Caco-2 (cell line): ENCODE measurements around the gene RFTN1. TPM values are rescaled to one million over a fixed set of nuclear protein-coding genes. Genes with fewer than 3 reads are reported as not detected.

Experiments
- BruUV-seq: library from RNA; stranded (reverse); fragments of 400-500 nt; replicated peaks from 2 replicates; lab custom pipeline; 2021; lab: Mats Ljungman, UMichigan
- CTCF ChIA-PET: fragments of 300-600 bp; sonication (Branson Sonifier 250); formaldehyde crosslinking; loops from one replicate; lab custom pipeline; 2022; ENCODE audit warnings: antibody characterized with exemption; lab: Charles Lee
- POLR2A ChIA-PET: fragments of 300-600 bp; sonication (Branson Sonifier 250); formaldehyde crosslinking; loops from one replicate; lab custom pipeline; 2022; ENCODE audit warnings: antibody characterized with exemption; lab: Charles Lee
- DNase-seq, 2 experiments: peaks; one replicate each; pipeline versions ENCODE4 v3.0.0 to v3.0.0-alpha.2; 2020 to 2022
- H3K27me3 ChIP-seq: replicated peaks from 2 replicates; pipeline ENCODE4 v1.6.0; 2011; ENCODE audit warnings: low read length; ENCODE audit not compliant: control insufficient read depth, insufficient read depth
- H3K36me3 ChIP-seq: 2 replicates; pipeline ENCODE4 v1.5.1; 2011; ENCODE audit warnings: low read length; ENCODE audit not compliant: control insufficient read depth, insufficient read depth
- H3K4me1 ChIP-seq: fragments of 250-450 bp; sonication (Bioruptor Pico); 2 replicates; pipeline ENCODE4 v1.5.1; 2020; ENCODE audit warnings: mild to moderate bottlenecking
- H3K4me3 ChIP-seq: 2 replicates; pipeline ENCODE4 v1.5.1; 2011; ENCODE audit warnings: low read depth, mild to moderate bottlenecking, control low read depth, low read length
- H3K9me3 ChIP-seq: fragments of 250-450 bp; sonication (Bioruptor Pico); 2 replicates; pipeline ENCODE4 v1.5.1; 2020; ENCODE audit warnings: mild to moderate bottlenecking, moderate library complexity
- H3K27ac Mint-ChIP-seq: one replicate; pipeline ENCODE4 v1.8.0; 2022; ENCODE audit warnings: mixed read lengths; ENCODE audit not compliant: unreplicated experiment
- H3K27me3 Mint-ChIP-seq: one replicate; pipeline ENCODE4 v1.8.0; 2022; ENCODE audit warnings: mixed read lengths; ENCODE audit not compliant: insufficient read depth, unreplicated experiment
- H3K36me3 Mint-ChIP-seq: one replicate; pipeline ENCODE4 v1.8.0; 2022; ENCODE audit warnings: mild to moderate bottlenecking, mixed read lengths; ENCODE audit not compliant: insufficient read depth, unreplicated experiment
- H3K4me1 Mint-ChIP-seq: one replicate; pipeline ENCODE4 v1.8.0; 2022; ENCODE audit warnings: low read depth, mixed read lengths; ENCODE audit not compliant: unreplicated experiment
- H3K4me3 Mint-ChIP-seq: one replicate; pipeline ENCODE4 v1.8.0; 2022; ENCODE audit warnings: mild to moderate bottlenecking, moderate library complexity, mixed read lengths; ENCODE audit not compliant: unreplicated experiment
- H3K9me3 Mint-ChIP-seq: one replicate; pipeline ENCODE4 v1.8.0; 2022; ENCODE audit warnings: mixed read lengths; ENCODE audit not compliant: unreplicated experiment
- CTCF ChIP-seq, 2 experiments: fragments of 200-600 bp in 1 of 2; IDR thresholded peaks; 1 replicate in 1 of 2; 2 replicates in 1 of 2; pipeline versions ENCODE4 v1.5.1 to v1.8.0; 2011 to 2022; ENCODE audit warnings: antibody characterized with exemption in 1 of 2, control low read depth in 1 of 2, inconsistent platforms in 1 of 2, low read depth in 1 of 2, low read length in 1 of 2, mild to moderate bottlenecking in 1 of 2, moderate library complexity in 1 of 2; ENCODE audit not compliant: insufficient read depth in 1 of 2, severe bottlenecking in 1 of 2, unreplicated experiment in 1 of 2
- intact Hi-C: fragments of 100-400 bp; cut with micrococcal nuclease; formaldehyde crosslinking; loops from one replicate; pipeline ENCODE4 v1.10.0; 2022; ENCODE audit not compliant: unreplicated experiment
- total RNA-seq: library from RNA; stranded (reverse); gene quantifications from 2 replicates; pipeline ENCODE4 v1.2.3, GENCODE V29; 2022

RFTN1 gene
- total RNA-seq, 1 experiment from 2014 or later = 10.2 TPM

GRCh38 chr3:16554126-16554525 is 40.6 kb upstream of the RFTN1 start:
- ChIA-PET CTCF (interaction anchor here (1.1 kb wide), 1 partner anchor 264 kb away, joined by 3 read pairs; no protein-coding TSS in a partner anchor), POLR2A (no interaction called here)
- no peak overlapping the region for H3K4me3 ChIP-seq
- Mint-ChIP-seq H3K27me3 (no peaks in the 10 kb centered on the region), H3K9me3 (peaks cover 11% of the 10 kb centered on the region), H3K4me3 (no peak overlapping the region), H3K36me3 (no peaks in the 10 kb centered on the region), H3K4me1 (peaks cover 8% of the 10 kb centered on the region), H3K27ac (no peak overlapping the region)
- H3K27me3 ChIP-seq = no peaks in the 10 kb centered on the region
- no TSS peak for BruUV-seq
- intact Hi-C loops = loop anchor here (10.0 kb wide), 1 partner anchor 369 kb away; no protein-coding TSS in a partner anchor
- no peak for TF ChIP-seq CTCF (IDR thresholded peaks at IDR 0.05; ENCODE audit: insufficient read depth in 1 of 2, low read depth in 1 of 2, low read length in 1 of 2, severe bottlenecking in 1 of 2, unreplicated experiment in 1 of 2)
- no peaks in the 10 kb centered on the region for H3K9me3 ChIP-seq
- DNase-seq = no peak
- H3K36me3 ChIP-seq = no peaks in the 10 kb centered on the region
- peaks cover 7% of the 10 kb centered on the region; the same call in 1 of the 2 replicates for H3K4me1 ChIP-seq

GRCh38 chr3:16552757-16553156 is 39.3 kb upstream of the RFTN1 start:
- no peaks in the 10 kb centered on the region for H3K27me3 ChIP-seq
- H3K36me3 ChIP-seq = no peaks in the 10 kb centered on the region
- no peak for DNase-seq
- CTCF ChIA-PET = interaction anchor here (0.5 to 1.1 kb wide), 2 partner anchors 18 to 263 kb away, joined by 3 read pairs; no protein-coding TSS in a partner anchor
- POLR2A ChIA-PET = no interaction called here
- Mint-ChIP-seq H3K9me3 (peaks cover 11% of the 10 kb centered on the region), H3K36me3 (no peaks in the 10 kb centered on the region), H3K27me3 (no peaks in the 10 kb centered on the region), H3K4me1 (peaks cover 8% of the 10 kb centered on the region), H3K27ac (no peak overlapping the region), H3K4me3 (no peak overlapping the region)
- intact Hi-C loops = loop anchor here (10.0 kb wide), 1 partner anchor 368 kb away; no protein-coding TSS in a partner anchor
- H3K9me3 ChIP-seq = no peaks in the 10 kb centered on the region
- no TSS peak for BruUV-seq
- H3K4me1 ChIP-seq = peaks cover 7% of the 10 kb centered on the region; the same call in 1 of the 2 replicates
- H3K4me3 ChIP-seq = no peak overlapping the region
- no peak for TF ChIP-seq CTCF (IDR thresholded peaks at IDR 0.05; ENCODE audit: insufficient read depth in 1 of 2, low read depth in 1 of 2, low read length in 1 of 2, severe bottlenecking in 1 of 2, unreplicated experiment in 1 of 2)

GRCh38 chr3:16551342-16551976 is 38.0 kb upstream of the RFTN1 start:
- H3K4me3 Mint-ChIP-seq = no peak overlapping the region
- H3K27me3 ChIP-seq = no peaks in the 10 kb centered on the region
- CTCF ChIA-PET = interaction anchor here (1.4 to 2.6 kb wide), 2 partner anchors 261 to 287 kb away, joined by 5 to 16 read pairs; partner anchors contain the start of genes DPH3 and OXNAD1
- no peak for TF ChIP-seq CTCF (IDR thresholded peaks at IDR 0.05; ENCODE audit: insufficient read depth in 1 of 2, low read depth in 1 of 2, low read length in 1 of 2, severe bottlenecking in 1 of 2, unreplicated experiment in 1 of 2)
- intact Hi-C loops = loop anchor here (2.0 to 10.0 kb wide), 2 partner anchors 367 to 503 kb away; no protein-coding TSS in a partner anchor
- no TSS peak for BruUV-seq
- H3K9me3 Mint-ChIP-seq = peaks cover 11% of the 10 kb centered on the region
- H3K27ac Mint-ChIP-seq = peak overlapping the region; percentile 83
- peaks cover 7% of the 10 kb centered on the region; the same call in 1 of the 2 replicates for H3K4me1 ChIP-seq
- no peaks in the 10 kb centered on the region for H3K36me3 ChIP-seq
- no peaks in the 10 kb centered on the region for H3K9me3 ChIP-seq
- H3K4me1 Mint-ChIP-seq = peaks cover 8% of the 10 kb centered on the region
- H3K27me3 Mint-ChIP-seq = no peaks in the 10 kb centered on the region
- no peaks in the 10 kb centered on the region for H3K36me3 Mint-ChIP-seq
- POLR2A ChIA-PET = no interaction called here
- no peak for DNase-seq
- H3K4me3 ChIP-seq = no peak overlapping the region
